ENCODE measurements around the gene SCARB1. TPM values are rescaled to one million over a fixed set of nuclear protein-coding genes. Genes with fewer than 3 reads are reported as not detected.

SCARB1 gene
- total and polyA plus RNA-seq, 2 donors = 3.2 to 16.7 TPM

- 97% methylated on average over 8 of the region's 8 CpGs for WGBS
- DNase-seq (ENCODE audit: low read depth in 6 of 9, low spot score in 9 of 9) = no peak
Observed at GRCh38 chr12:124851342-124851741, 12.3 kb downstream of the SCARB1 start.

GRCh38 chr12:124849382-124849781 lies 14.3 kb downstream of the SCARB1 start:
- no peak overlapping the region for H3K27ac ChIP-seq (ENCODE audit: low read depth in 1 of 2, low read length in 1 of 2)
- H3K9me3 ChIP-seq (ENCODE audit: control insufficient read depth in 2 of 2, insufficient read depth in 1 of 2, low read length in 1 of 2) = no peaks in the 10 kb centered on the region
- H3K4me3 ChIP-seq (ENCODE audit: low read length in 2 of 2) = no peak overlapping the region
- H3K36me3 ChIP-seq (ENCODE audit: control insufficient read depth in 2 of 2, insufficient read depth in 2 of 2, low read length in 1 of 2) = no peaks in the 10 kb centered on the region
- DNase-seq (ENCODE audit: low read depth in 6 of 9, low spot score in 9 of 9) = no peak
- 94% methylated on average over 8 of the region's 8 CpGs for WGBS
- peaks cover 0 to 7% of the 10 kb centered on the region in 2 donors for H3K4me1 ChIP-seq (ENCODE audit: control insufficient read depth in 2 of 2, insufficient read depth in 2 of 2, low read length in 2 of 2)
- H3K27me3 ChIP-seq (ENCODE audit: control insufficient read depth in 2 of 2, insufficient read depth in 1 of 2, low read length in 1 of 2) = no peaks in the 10 kb centered on the region

More at GRCh38 chr12:124851342-124851741, 12.3 kb downstream of the SCARB1 start:
- Histone ChIP-seq H3K36me3 (ENCODE audit: control insufficient read depth in 2 of 2, insufficient read depth in 2 of 2, low read length in 1 of 2) (no peaks in the 10 kb centered on the region), H3K4me3 (ENCODE audit: low read length in 2 of 2) (no peak overlapping the region), H3K4me1 (ENCODE audit: control insufficient read depth in 2 of 2, insufficient read depth in 2 of 2, low read length in 2 of 2) (peaks cover 0 to 13% of the 10 kb centered on the region in 2 donors), H3K27ac (ENCODE audit: low read depth in 1 of 2, low read length in 1 of 2) (no peak overlapping the region), H3K27me3 (ENCODE audit: control insufficient read depth in 2 of 2, insufficient read depth in 1 of 2, low read length in 1 of 2) (no peaks in the 10 kb centered on the region), H3K9me3 (ENCODE audit: control insufficient read depth in 2 of 2, insufficient read depth in 1 of 2, low read length in 1 of 2) (no peaks in the 10 kb centered on the region)

- WGBS = 97% methylated on average over 17 of the region's 17 CpGs
- Histone ChIP-seq H3K4me3 (ENCODE audit: low read length in 2 of 2) (no peak overlapping the region), H3K27ac (ENCODE audit: low read depth in 1 of 2, low read length in 1 of 2) (no peak overlapping the region), H3K27me3 (ENCODE audit: control insufficient read depth in 2 of 2, insufficient read depth in 1 of 2, low read length in 1 of 2) (no peaks in the 10 kb centered on the region), H3K9me3 (ENCODE audit: control insufficient read depth in 2 of 2, insufficient read depth in 1 of 2, low read length in 1 of 2) (no peaks in the 10 kb centered on the region), H3K36me3 (ENCODE audit: control insufficient read depth in 2 of 2, insufficient read depth in 2 of 2, low read length in 1 of 2) (no peaks in the 10 kb centered on the region), H3K4me1 (ENCODE audit: control insufficient read depth in 2 of 2, insufficient read depth in 2 of 2, low read length in 2 of 2) (peaks cover 0 to 7% of the 10 kb centered on the region in 2 donors)
- DNase-seq (ENCODE audit: low read depth in 6 of 9, low spot score in 9 of 9) = no peak
Observed at GRCh38 chr12:124848621-124849380, 14.9 kb downstream of the SCARB1 start.

GRCh38 chr12:124847113-124848074 lies 16.3 kb downstream of the SCARB1 start:
- H3K9me3 ChIP-seq (ENCODE audit: control insufficient read depth in 2 of 2, insufficient read depth in 1 of 2, low read length in 1 of 2) = no peaks in the 10 kb centered on the region
- no peak overlapping the region for H3K4me3 ChIP-seq (ENCODE audit: low read length in 2 of 2)
- H3K36me3 ChIP-seq (ENCODE audit: control insufficient read depth in 2 of 2, insufficient read depth in 2 of 2, low read length in 1 of 2) = no peaks in the 10 kb centered on the region
- no peak for DNase-seq (ENCODE audit: low read depth in 6 of 9, low spot score in 9 of 9)
- 92% methylated on average over 12 of the region's 12 CpGs for WGBS
- no peaks in the 10 kb centered on the region for H3K27me3 ChIP-seq (ENCODE audit: control insufficient read depth in 2 of 2, insufficient read depth in 1 of 2, low read length in 1 of 2)
- H3K27ac ChIP-seq (ENCODE audit: low read depth in 1 of 2, low read length in 1 of 2) = no peak overlapping the region
- H3K4me1 ChIP-seq (ENCODE audit: control insufficient read depth in 2 of 2, insufficient read depth in 2 of 2, low read length in 2 of 2) = peaks cover 0 to 6% of the 10 kb centered on the region in 2 donors

GRCh38 chr12:124844411-124845397 lies 19.0 kb downstream of the SCARB1 start:
- 96% methylated on average over 37 of the region's 37 CpGs for WGBS
- Histone ChIP-seq H3K36me3 (ENCODE audit: control insufficient read depth in 2 of 2, insufficient read depth in 2 of 2, low read length in 1 of 2) (no peaks in the 10 kb centered on the region), H3K4me3 (ENCODE audit: low read length in 2 of 2) (no peak overlapping the region), H3K4me1 (ENCODE audit: control insufficient read depth in 2 of 2, insufficient read depth in 2 of 2, low read length in 2 of 2) (peaks cover 0 to 7% of the 10 kb centered on the region in 2 donors), H3K9me3 (ENCODE audit: control insufficient read depth in 2 of 2, insufficient read depth in 1 of 2, low read length in 1 of 2) (no peaks in the 10 kb centered on the region), H3K27me3 (ENCODE audit: control insufficient read depth in 2 of 2, insufficient read depth in 1 of 2, low read length in 1 of 2) (no peaks in the 10 kb centered on the region), H3K27ac (ENCODE audit: low read depth in 1 of 2, low read length in 1 of 2) (no peak overlapping the region)
- no peak for DNase-seq (ENCODE audit: low read depth in 6 of 9, low spot score in 9 of 9)

GRCh38 chr12:124842800-124843510 lies 20.7 kb downstream of the SCARB1 start:
- peaks cover 0 to 7% of the 10 kb centered on the region in 2 donors for H3K4me1 ChIP-seq (ENCODE audit: control insufficient read depth in 2 of 2, insufficient read depth in 2 of 2, low read length in 2 of 2)
- H3K4me3 ChIP-seq (ENCODE audit: low read length in 2 of 2) = no peak overlapping the region
- H3K27me3 ChIP-seq (ENCODE audit: control insufficient read depth in 2 of 2, insufficient read depth in 1 of 2, low read length in 1 of 2) = no peaks in the 10 kb centered on the region
- DNase-seq (ENCODE audit: low read depth in 6 of 9, low spot score in 9 of 9) = no peak
- WGBS = 94% methylated on average over 16 of the region's 16 CpGs
- H3K27ac ChIP-seq (ENCODE audit: low read depth in 1 of 2, low read length in 1 of 2) = no peak overlapping the region
- H3K36me3 ChIP-seq (ENCODE audit: control insufficient read depth in 2 of 2, insufficient read depth in 2 of 2, low read length in 1 of 2) = no peaks in the 10 kb centered on the region
- no peaks in the 10 kb centered on the region for H3K9me3 ChIP-seq (ENCODE audit: control insufficient read depth in 2 of 2, insufficient read depth in 1 of 2, low read length in 1 of 2)

GRCh38 chr12:124842073-124842749 lies 21.5 kb downstream of the SCARB1 start:
- H3K36me3 ChIP-seq (ENCODE audit: control insufficient read depth in 2 of 2, insufficient read depth in 2 of 2, low read length in 1 of 2) = no peaks in the 10 kb centered on the region
- no peaks in the 10 kb centered on the region for H3K27me3 ChIP-seq (ENCODE audit: control insufficient read depth in 2 of 2, insufficient read depth in 1 of 2, low read length in 1 of 2)
- WGBS = 96% methylated on average over 14 of the region's 14 CpGs
- H3K4me3 ChIP-seq (ENCODE audit: low read length in 2 of 2) = no peak overlapping the region
- no peak for DNase-seq (ENCODE audit: low read depth in 6 of 9, low spot score in 9 of 9)
- H3K9me3 ChIP-seq (ENCODE audit: control insufficient read depth in 2 of 2, insufficient read depth in 1 of 2, low read length in 1 of 2) = no peaks in the 10 kb centered on the region
- peaks cover 0 to 7% of the 10 kb centered on the region in 2 donors for H3K4me1 ChIP-seq (ENCODE audit: control insufficient read depth in 2 of 2, insufficient read depth in 2 of 2, low read length in 2 of 2)
- no peak overlapping the region for H3K27ac ChIP-seq (ENCODE audit: low read depth in 1 of 2, low read length in 1 of 2)

GRCh38 chr12:124841558-124841945 lies 22.1 kb downstream of the SCARB1 start:
- no peak for DNase-seq (ENCODE audit: low read depth in 6 of 9, low spot score in 9 of 9)
- Histone ChIP-seq H3K4me3 (ENCODE audit: low read length in 2 of 2) (no peak overlapping the region), H3K4me1 (ENCODE audit: control insufficient read depth in 2 of 2, insufficient read depth in 2 of 2, low read length in 2 of 2) (peaks cover 0 to 7% of the 10 kb centered on the region in 2 donors), H3K27me3 (ENCODE audit: control insufficient read depth in 2 of 2, insufficient read depth in 1 of 2, low read length in 1 of 2) (no peaks in the 10 kb centered on the region), H3K9me3 (ENCODE audit: control insufficient read depth in 2 of 2, insufficient read depth in 1 of 2, low read length in 1 of 2) (no peaks in the 10 kb centered on the region), H3K36me3 (ENCODE audit: control insufficient read depth in 2 of 2, insufficient read depth in 2 of 2, low read length in 1 of 2) (no peaks in the 10 kb centered on the region), H3K27ac (ENCODE audit: low read depth in 1 of 2, low read length in 1 of 2) (no peak overlapping the region)
- WGBS = 75% methylated on average over 7 of the region's 7 CpGs

Measured in thymus (tissue), 11 donors.